Testis (tissue), 2 donors: ENCODE measurements around the gene KBTBD4.

ENCODE experiments used
- POLR2A ChIP-seq: fragments of 450-650 bp; IDR thresholded peaks from one replicate; pipeline ENCODE4 v1.6.1; 2017; ENCODE audit warnings: antibody characterized with exemption, mild to moderate bottlenecking, moderate library complexity
- TF ChIP-seq, protein P1 (sequence below), 3 experiments: fragments of 450-650 bp in 2 of 3; fragments of 200-600 bp in 1 of 3; sonication (generic) in 1 of 3; IDR thresholded peaks; one replicate each; pipeline ENCODE4 v1.5.1; 2016 to 2019; ENCODE audit warnings: antibody characterized with exemption in 3 of 3, mild to moderate bottlenecking in 2 of 3, moderate library complexity in 1 of 3

DNA sequence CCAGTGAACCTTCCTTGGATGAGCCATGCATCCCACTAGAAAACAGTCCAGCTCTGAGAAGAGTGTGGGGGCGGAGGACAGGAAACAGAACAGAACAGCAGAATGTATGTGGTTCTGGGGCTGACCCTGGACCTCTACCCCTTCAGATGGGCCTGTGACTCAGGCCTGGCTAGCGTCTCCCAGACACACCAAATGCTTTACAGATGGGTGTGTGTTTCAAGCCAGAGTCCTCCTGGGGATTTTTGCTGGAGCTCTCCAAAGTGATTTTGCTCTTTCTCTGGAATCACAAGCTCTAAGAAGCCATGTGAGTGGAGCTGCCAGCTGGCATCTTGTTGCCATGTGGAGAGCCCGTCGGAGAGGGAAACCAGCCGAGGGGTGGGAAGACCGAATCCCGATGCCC, 28.6 kb upstream of the KBTBD4 start:
- TF ChIP-seq, protein P1, sequence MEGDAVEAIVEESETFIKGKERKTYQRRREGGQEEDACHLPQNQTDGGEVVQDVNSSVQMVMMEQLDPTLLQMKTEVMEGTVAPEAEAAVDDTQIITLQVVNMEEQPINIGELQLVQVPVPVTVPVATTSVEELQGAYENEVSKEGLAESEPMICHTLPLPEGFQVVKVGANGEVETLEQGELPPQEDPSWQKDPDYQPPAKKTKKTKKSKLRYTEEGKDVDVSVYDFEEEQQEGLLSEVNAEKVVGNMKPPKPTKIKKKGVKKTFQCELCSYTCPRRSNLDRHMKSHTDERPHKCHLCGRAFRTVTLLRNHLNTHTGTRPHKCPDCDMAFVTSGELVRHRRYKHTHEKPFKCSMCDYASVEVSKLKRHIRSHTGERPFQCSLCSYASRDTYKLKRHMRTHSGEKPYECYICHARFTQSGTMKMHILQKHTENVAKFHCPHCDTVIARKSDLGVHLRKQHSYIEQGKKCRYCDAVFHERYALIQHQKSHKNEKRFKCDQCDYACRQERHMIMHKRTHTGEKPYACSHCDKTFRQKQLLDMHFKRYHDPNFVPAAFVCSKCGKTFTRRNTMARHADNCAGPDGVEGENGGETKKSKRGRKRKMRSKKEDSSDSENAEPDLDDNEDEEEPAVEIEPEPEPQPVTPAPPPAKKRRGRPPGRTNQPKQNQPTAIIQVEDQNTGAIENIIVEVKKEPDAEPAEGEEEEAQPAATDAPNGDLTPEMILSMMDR (IDR thresholded peaks at IDR 0.05) = no peak
- TF ChIP-seq POLR2A = no peak
